Stimulated activated CD4-positive, alpha-beta T cell treated with anti-CD3 and anti-CD28 coated beads, Interleukin-2, amount 100 ng/mL, for 48 hours (primary cell): ENCODE measurements around the gene DAAM1.
A peak's percentile ranks its signal among the peaks of the same experiment; 100 is the strongest.

Experiments used
- DNase-seq, 2 donors: peaks; one replicate each; pipeline ENCODE4 v3.0.0-alpha.2; 2020

The DAAM1 gene

GRCh38 chr14:59189091-59189785, 771 bp downstream of the DAAM1 start:
- DNase-seq = peak; percentile 23 to 24

DNA sequence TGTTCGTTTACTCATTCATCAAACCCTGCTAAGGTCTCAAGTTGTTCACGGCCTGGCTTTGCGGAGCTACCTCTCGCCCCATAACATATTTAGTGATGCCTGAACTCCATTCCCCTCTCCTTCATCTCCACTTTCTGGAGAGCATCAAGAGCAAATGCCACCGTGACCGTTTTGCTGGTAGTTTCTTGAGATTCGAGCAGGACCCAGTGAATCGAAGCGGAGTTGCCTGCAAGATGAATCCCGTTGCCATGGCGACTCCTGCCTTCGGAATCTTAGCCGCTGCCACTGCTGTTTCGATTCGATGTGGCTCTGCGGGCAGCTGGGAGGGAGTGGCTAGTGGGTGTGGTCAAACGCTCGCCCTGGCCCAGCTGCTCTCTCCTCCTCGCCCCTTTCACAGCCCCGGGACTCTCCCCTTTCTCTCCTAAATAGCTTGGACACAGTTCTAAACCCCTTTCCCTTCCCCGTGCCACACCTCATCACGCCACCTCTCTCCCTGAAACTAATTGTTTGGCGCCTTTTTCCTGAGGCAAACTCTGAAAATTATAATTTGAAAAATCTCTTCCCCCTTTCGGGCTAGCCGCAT, 1.4 kb downstream of the DAAM1 start:
- DNase-seq = peak; percentile 69 to 73

GRCh38 chr14:59190372-59190771, 1.9 kb downstream of the DAAM1 start:
- no peak for DNase-seq

DNA sequence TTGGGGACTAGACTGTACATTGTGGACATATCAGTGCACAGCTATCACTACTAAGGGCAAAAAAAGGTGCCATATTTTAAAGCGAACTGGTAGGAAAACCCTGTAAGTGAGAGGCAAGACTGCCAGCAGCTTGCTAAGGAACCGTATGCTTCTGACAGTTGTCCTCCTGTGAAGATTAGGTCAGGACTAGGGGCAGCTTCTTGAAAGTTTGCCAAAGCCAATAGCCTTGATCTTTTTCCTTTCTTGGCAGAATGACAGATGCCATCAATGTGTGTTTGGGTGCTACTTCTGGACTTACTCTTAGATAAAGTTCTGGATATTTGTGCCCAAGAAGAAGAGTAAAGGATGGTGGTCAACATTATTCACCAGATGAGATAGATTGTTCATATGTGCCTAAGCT, 7.4 kb downstream of the DAAM1 start:
- no peak for DNase-seq

DNA sequence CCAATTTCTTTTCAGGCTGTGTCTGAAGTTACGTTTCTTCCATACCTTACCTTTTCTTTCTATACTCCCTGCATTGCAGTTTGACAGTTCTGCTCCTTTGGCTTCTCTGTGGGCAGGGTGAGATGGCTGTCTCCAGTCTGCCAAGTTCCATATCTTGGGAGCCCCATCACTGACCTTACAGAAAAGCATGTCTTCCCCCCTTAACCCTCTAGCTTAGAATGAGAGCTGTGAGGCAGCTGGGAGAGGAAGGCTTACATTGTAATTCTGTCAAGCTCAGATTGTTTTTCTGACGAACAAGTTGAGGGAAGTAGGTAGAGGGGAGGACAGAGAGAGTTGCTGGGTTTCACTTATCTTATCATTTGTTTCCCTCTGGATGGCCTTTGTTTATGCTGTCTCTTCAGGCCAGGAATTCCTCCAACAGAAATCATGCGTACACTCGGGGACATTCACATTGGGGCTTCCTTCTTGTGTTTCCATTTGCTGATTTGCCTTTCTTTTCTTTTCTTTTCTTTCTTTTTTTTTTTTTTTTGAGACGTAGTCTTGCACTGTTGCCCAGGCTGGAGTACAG, 9.3 kb downstream of the DAAM1 start:
- no peak for DNase-seq

DNA sequence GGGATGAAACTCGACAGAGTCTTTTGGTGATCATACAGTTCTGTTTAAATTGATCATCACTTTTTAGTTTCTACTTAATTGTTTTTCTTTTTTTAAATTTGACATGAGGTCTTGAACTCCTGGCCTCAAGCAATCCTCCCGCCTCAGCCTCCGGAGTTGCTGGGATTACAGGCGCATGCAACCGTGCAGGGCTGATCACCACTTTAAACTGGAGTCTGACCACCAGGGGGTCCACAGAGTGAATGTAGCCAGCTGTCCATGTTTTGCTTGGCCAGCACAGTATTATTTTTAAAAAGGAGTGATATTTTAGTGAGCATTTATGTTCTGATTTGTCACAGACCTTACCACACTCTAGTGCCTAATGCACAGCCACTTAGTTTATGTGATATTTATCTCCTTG, 10.7 kb downstream of the DAAM1 start:
- no peak for DNase-seq

- no peak for DNase-seq
These were observed 11.1 kb downstream of the DAAM1 start for GRCh38 chr14:59199614-59200013.

DNA sequence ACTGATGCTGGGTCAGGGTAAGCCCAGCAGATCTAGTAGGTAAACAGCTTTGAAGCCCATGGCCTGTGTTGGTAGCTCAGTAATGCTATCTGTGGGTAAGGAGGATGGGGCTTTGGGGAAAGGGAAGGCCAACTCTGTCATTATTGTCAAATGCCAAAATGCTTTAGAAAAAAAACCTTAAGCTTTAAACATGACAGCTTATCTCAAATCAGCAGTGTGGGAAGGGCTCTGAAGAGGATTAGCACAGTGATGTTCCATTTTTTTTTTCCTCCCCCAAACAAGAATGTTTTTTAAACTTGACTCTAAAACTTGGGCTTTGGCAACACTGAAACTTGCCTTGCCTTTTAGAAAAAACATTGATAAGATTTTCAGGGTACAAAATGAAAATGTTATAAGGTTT, 11.7 kb downstream of the DAAM1 start:
- no peak for DNase-seq

DNA sequence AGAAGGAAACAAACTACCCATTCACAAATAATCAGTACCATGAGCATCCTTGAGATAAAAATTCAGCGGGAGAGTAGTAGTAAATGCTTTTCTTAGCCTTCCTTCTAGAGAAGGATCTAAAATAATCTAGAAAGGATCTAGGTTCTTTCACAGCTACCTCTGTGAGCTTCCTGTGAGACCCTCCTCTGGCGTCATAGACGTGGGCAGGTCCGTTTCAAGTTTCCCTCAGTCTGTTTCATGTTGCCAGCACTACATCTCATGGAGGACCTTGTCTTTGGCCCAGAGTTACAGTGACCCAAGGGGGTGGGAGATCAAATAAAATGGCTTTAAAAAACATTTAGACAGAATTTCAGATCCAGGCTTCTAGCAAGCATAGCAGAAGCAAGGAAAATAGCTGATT, 13.6 kb downstream of the DAAM1 start:
- DNase-seq = no peak

GRCh38 chr14:59204305-59204704, 15.8 kb downstream of the DAAM1 start:
- no peak for DNase-seq

- no peak for DNase-seq
These were observed 18.4 kb downstream of the DAAM1 start for GRCh38 chr14:59206892-59207291.

GRCh38 chr14:59207506-59207933, 19.1 kb downstream of the DAAM1 start:
- no peak for DNase-seq

GRCh38 chr14:59208224-59208814, 19.9 kb downstream of the DAAM1 start:
- DNase-seq = no peak

- no peak for DNase-seq
These were observed 20.5 kb downstream of the DAAM1 start for GRCh38 chr14:59208954-59209353.

DNA sequence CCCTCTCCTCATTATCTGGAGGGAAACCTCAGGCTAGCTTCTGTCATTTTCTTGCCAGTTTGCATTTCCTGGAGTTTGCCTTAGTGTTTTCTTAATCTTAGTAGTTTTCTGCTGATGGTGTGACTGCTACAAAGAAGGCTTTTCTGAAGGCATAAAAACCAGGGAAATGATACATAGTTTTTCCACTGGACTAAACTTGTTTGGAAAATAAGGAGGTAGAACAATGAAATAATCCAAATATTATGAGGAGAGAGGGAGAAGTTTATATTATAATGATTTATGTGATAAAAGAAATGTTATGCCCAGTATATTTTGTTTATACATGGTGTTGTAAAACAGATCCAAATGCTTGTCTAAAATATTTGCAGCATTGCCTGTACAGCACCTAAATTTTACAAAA, 22.2 kb downstream of the DAAM1 start:
- DNase-seq = no peak

GRCh38 chr14:59213368-59214315, 25.2 kb downstream of the DAAM1 start:
- no peak for DNase-seq

GRCh38 chr14:59214702-59215302, 26.3 kb downstream of the DAAM1 start:
- no peak for DNase-seq

DNA sequence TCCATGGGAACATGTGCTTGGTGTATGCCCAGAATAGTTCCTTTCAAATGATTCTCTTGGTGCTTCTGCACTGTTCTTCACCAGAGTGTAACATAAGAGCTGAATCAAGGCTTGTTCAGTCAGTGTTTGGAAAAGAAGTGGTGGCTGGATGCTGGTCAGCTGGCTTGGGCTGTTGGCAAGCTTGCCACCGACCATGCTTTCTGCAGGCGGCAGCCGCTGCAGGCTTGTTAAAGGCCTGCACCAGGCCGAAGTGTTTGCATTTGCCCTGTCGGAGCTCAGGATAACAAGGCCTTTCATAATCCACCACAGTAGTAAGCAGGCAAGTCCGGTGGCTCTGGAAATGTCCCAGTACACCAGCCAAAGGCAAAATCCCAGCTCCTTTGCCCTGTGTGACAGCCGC, 26.9 kb downstream of the DAAM1 start:
- DNase-seq = no peak

GRCh38 chr14:59215757-59216156, 27.3 kb downstream of the DAAM1 start:
- no peak for DNase-seq

DNA sequence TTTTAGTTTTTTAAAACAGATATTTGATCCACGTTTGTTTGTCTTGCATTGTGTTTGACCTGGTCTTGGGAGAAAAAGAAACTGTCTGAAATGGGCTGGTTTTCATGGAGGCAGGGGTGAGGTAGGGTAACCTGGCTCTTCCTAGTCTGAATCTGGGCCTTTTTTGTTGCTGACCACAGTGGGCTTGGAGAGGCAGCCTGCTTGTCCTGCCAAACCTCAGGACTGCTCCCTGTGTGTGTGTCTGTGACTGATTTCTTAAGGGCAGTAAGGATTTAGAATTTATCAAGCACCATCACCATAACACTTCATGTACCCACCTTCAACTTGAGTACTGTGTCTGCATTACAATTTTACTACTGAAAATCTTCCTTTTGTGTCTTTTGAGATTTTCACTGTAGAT, 28.5 kb downstream of the DAAM1 start:
- no peak for DNase-seq

DNA sequence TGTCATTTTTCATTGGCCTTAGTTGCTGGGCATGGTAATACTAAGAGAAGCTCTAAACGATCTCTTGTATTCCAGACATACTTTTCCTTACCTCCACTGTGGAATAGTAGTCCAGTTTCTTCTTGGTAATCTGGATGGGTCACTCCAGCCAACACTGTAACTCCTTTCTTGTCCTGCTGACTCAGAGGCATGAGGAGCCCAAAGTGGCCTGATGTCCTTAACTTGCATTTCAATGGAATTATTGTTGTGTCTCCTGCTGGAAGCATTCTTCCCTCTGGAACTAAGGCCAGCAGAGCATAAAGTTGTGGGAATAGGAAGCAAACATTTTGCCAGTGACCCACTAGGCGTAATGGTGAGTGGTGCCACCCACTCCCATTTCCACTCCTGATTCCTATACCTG, 33.1 kb downstream of the DAAM1 start:
- DNase-seq = no peak

DNA sequence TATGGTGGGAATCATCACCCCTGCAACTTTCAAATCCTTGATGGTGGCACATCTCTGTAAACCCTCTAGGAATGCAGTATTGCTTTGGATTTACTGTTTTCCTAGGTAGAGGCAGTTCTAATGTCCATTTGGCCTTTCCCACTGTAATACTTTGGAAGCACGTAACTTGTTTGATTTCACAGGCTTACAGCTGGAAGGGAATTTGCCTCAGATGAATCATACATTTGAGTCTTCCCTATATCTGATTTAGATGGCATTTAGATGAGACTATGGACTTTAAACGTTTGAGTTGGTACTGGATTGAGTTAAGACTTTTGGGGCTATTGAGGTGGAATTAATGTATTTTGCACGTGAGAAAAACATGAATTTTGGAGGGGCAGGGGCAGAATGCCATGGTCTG, 35.9 kb downstream of the DAAM1 start:
- no peak for DNase-seq

- DNase-seq = no peak
These were observed 36.8 kb downstream of the DAAM1 start for GRCh38 chr14:59225281-59225680.
